ENCODE measurements around the gene ELK3. TPM values are rescaled to one million over a fixed set of nuclear protein-coding genes. Genes with fewer than 3 reads are reported as not detected.

Gene ELK3
- total RNA-seq, 2 donors from 2014 or later, result 17.1 to 18.1 TPM

DNA sequence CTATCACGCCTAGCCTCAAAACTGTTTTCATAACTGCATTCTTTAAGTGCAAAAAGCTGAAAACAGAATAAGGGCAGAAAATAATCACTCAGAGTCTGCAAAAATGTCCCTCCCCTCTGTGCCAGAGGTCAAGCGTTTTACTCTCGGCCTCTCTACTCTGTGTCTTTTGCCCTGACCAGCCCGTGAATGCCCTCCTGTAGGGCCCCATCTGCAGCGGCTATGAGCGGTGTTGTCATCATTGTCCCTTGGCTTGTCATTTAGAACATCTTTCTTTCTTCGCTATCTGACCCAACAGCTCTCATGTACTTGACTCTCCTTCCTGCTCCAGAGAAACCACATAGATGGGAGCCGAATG, 21.7 kb downstream of the ELK3 start:
- Mint-ChIP-seq H3K9me3 (no peaks in the 10 kb centered on the region), H3K4me1 (peaks cover 8% of the 10 kb centered on the region), H3K36me3 (ENCODE audit: low read depth) (no peaks in the 10 kb centered on the region), H3K27ac (no peak overlapping the region), H3K4me3 (no peak overlapping the region), H3K27me3 (ENCODE audit: insufficient read depth) (no peaks in the 10 kb centered on the region)
- Histone ChIP-seq H3K9me3 (ENCODE audit: control insufficient read depth, low read length) (no peaks in the 10 kb centered on the region), H3K36me3 (ENCODE audit: control insufficient read depth, insufficient read depth, low read length) (no peaks in the 10 kb centered on the region), H3K4me3 (ENCODE audit: low read length) (no peak overlapping the region), H3K27me3 (ENCODE audit: control insufficient read depth, insufficient read depth, low read length, poor library complexity, severe bottlenecking) (no peaks in the 10 kb centered on the region), H3K9ac (ENCODE audit: extremely low read depth, low read length, poor library complexity, severe bottlenecking) (no peak overlapping the region), H3K4me1 (ENCODE audit: control insufficient read depth, insufficient read depth, low read length) (no peaks in the 10 kb centered on the region), H3K27ac (ENCODE audit: low read depth, low read length) (no peak overlapping the region)
- peak; percentile 41 for DNase-seq
- WGBS, 2 experiments (ENCODE audit: insufficient coverage in 1 of 2, insufficient read length in 1 of 2), result 92 to 95% methylated on average over 7 to 8 of the region's 8 CpGs
- TF ChIP-seq CTCF (conservative IDR thresholded peaks at IDR 0.05), result no peak

DNA sequence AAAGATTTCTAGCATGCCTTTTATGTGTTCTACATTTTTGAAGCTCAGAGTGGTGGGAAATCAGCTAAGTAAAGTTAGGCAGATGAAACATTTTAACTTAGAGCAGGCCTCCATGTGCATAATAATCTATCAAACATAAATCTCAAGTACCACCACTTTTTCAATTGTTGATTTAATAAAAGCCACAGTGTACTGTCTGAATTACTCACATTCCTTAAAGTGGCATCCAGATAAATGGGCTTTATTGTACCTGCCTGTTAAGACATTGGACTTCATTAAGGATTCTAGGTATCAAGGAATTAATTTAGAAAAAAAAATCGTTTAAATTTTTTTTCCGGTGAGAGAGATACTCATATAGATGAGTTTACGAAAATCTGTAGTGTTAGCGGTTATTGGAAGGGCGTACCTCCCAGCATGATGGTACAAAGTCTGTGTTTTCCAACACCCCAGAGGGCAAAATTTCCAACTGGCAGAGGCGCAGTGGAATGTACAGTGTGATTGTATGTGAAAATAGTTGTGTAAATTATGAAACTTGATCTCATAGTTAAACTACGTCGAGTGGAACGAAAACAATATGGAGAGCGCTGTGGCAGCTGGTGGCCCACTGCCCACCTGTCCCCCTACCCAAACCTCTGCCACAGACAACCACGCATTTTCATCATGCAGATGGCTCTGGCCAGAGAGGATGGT, 25.0 kb downstream of the ELK3 start:
- peaks cover 4% of the 10 kb centered on the region for H3K36me3 Mint-ChIP-seq (ENCODE audit: low read depth)

DNA sequence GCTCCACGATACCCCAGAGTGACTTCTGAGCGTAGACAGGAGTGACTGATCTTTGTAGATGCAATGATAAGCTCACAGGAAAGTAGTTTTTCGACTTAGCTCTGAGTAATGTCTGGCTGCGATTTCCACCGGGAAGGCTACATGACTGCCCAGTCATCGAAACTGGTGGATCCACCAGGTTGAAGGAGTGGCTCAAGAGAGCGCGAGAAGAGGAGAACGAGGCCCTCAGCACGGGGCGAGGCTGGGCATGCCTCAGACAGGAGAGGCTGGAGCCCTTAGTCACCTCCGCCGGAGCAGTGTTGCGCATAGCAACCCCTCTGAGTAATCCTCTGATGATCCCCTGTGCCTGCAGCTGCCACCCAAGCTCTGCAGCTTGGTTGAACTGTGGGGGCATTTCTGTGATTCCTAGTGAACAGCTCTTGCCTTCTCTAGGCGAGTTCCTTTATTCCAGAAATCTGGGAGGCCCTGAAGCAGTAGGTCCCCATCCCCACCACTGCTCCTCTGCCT, 25.6 kb downstream of the ELK3 start:
- peaks cover under 1% of the 10 kb centered on the region for H3K36me3 ChIP-seq (ENCODE audit: control insufficient read depth, insufficient read depth, low read length)
- no peak overlapping the region for H3K9ac ChIP-seq (ENCODE audit: extremely low read depth, low read length, poor library complexity, severe bottlenecking)
- peaks cover 8% of the 10 kb centered on the region for H3K4me1 Mint-ChIP-seq
- H3K27ac ChIP-seq (ENCODE audit: low read depth, low read length), result no peak overlapping the region
- H3K27me3 ChIP-seq (ENCODE audit: control insufficient read depth, insufficient read depth, low read length, poor library complexity, severe bottlenecking), result no peaks in the 10 kb centered on the region
- no peak overlapping the region for H3K4me3 Mint-ChIP-seq
- H3K27ac Mint-ChIP-seq, result peak overlapping the region; percentile 79
- no peak overlapping the region for H3K4me3 ChIP-seq (ENCODE audit: low read length)
- DNase-seq, result peak; percentile 72
- TF ChIP-seq CTCF (conservative IDR thresholded peaks at IDR 0.05), result no peak
- H3K9me3 ChIP-seq (ENCODE audit: control insufficient read depth, low read length), result no peaks in the 10 kb centered on the region
- no peaks in the 10 kb centered on the region for H3K9me3 Mint-ChIP-seq
- WGBS, 2 experiments (ENCODE audit: insufficient coverage in 1 of 2, insufficient read length in 1 of 2), result 92 to 93% methylated on average over 13 to 15 of the region's 15 CpGs
- no peaks in the 10 kb centered on the region for H3K4me1 ChIP-seq (ENCODE audit: control insufficient read depth, insufficient read depth, low read length)
- peaks cover 4% of the 10 kb centered on the region for H3K36me3 Mint-ChIP-seq (ENCODE audit: low read depth)
- H3K27me3 Mint-ChIP-seq (ENCODE audit: insufficient read depth), result no peaks in the 10 kb centered on the region

More for the DNA sequence above, 25.0 kb downstream of the ELK3 start:
- H3K36me3 ChIP-seq (ENCODE audit: control insufficient read depth, insufficient read depth, low read length), result no peaks in the 10 kb centered on the region
- Mint-ChIP-seq H3K9me3 (no peaks in the 10 kb centered on the region), H3K4me3 (no peak overlapping the region), H3K4me1 (peaks cover 8% of the 10 kb centered on the region), H3K27me3 (ENCODE audit: insufficient read depth) (no peaks in the 10 kb centered on the region), H3K27ac (peak overlapping the region; percentile 79)
- no peak overlapping the region for H3K27ac ChIP-seq (ENCODE audit: low read depth, low read length)
- no peak overlapping the region for H3K4me3 ChIP-seq (ENCODE audit: low read length)
- 97% methylated on average over 10 to 11 of the region's 11 CpGs for WGBS, 2 experiments (ENCODE audit: insufficient coverage in 1 of 2, insufficient read length in 1 of 2)
- no peak overlapping the region for H3K9ac ChIP-seq (ENCODE audit: extremely low read depth, low read length, poor library complexity, severe bottlenecking)
- no peak for TF ChIP-seq CTCF (conservative IDR thresholded peaks at IDR 0.05)
- no peaks in the 10 kb centered on the region for H3K9me3 ChIP-seq (ENCODE audit: control insufficient read depth, low read length)
- H3K27me3 ChIP-seq (ENCODE audit: control insufficient read depth, insufficient read depth, low read length, poor library complexity, severe bottlenecking), result no peaks in the 10 kb centered on the region
- no peaks in the 10 kb centered on the region for H3K4me1 ChIP-seq (ENCODE audit: control insufficient read depth, insufficient read depth, low read length)
- no peak for DNase-seq

Measured in endodermal cell (in vitro differentiated cells).